Transverse colon (tissue), 4 donors: ENCODE measurements around the gene FLYWCH1. TPM values are rescaled to one million over a fixed set of nuclear protein-coding genes. Genes with fewer than 3 reads are reported as not detected.

Source experiments
- DNase-seq: peaks from one replicate; pipeline ENCODE4 v3.0.0-alpha.2; 2019
- H3K27ac ChIP-seq, 4 donors: fragments of 200-600 bp; sonication (generic); 2 replicates each; pipeline ENCODE4 v1.5.1; 2016 to 2018; ENCODE audit warnings: inconsistent platforms in 4 of 4
- H3K27me3 ChIP-seq: fragments of 200-600 bp; sonication (generic); 2 replicates; pipeline ENCODE4 v1.5.1; 2017; ENCODE audit warnings: inconsistent platforms
- H3K36me3 ChIP-seq, 4 donors: fragments of 200-600 bp; sonication (generic); 2 replicates each; pipeline ENCODE4 v1.5.1; 2017 to 2019; ENCODE audit warnings: inconsistent platforms in 4 of 4
- H3K4me1 ChIP-seq, 4 donors: fragments of 200-600 bp; sonication (generic); 2 replicates each; pipeline ENCODE4 v1.5.1; 2017 to 2020; ENCODE audit warnings: inconsistent platforms in 4 of 4
- H3K4me3 ChIP-seq, 4 donors: fragments of 200-600 bp; sonication (generic); 1 replicate in 1 of 4; 2 replicates in 3 of 4; pipeline versions ENCODE4 v1.5.1 to v1.6.1; 2017 to 2019; ENCODE audit warnings: inconsistent platforms in 4 of 4
- H3K9me3 ChIP-seq, 2 donors: fragments of 200-600 bp; sonication (generic); 2 replicates each; pipeline ENCODE4 v1.5.1; 2017 to 2019; ENCODE audit warnings: inconsistent platforms in 2 of 2
- CTCF ChIP-seq, 5 experiments: fragments of 200-600 bp in 3 of 5; fragments of 450-650 bp in 2 of 5; sonication (generic) in 3 of 5; IDR thresholded peaks; 1 replicate in 2 of 5; 2 replicates in 3 of 5; pipeline ENCODE4 v1.5.1; 2016 to 2017; ENCODE audit warnings: antibody characterized with exemption in 5 of 5, inconsistent platforms in 3 of 5, mild to moderate bottlenecking in 2 of 5, moderate library complexity in 1 of 5
- EP300 ChIP-seq: sonication (generic); formaldehyde crosslinking; IDR thresholded peaks from one replicate; pipeline ENCODE4 v1.6.1; 2017; ENCODE audit warnings: antibody characterized with exemption, low read depth
- POLR2A ChIP-seq: fragments of 450-650 bp; IDR thresholded peaks from one replicate; pipeline ENCODE4 v1.6.1; 2016; ENCODE audit warnings: antibody characterized with exemption, mild to moderate bottlenecking, moderate library complexity
- POLR2AphosphoS5 ChIP-seq, 3 donors: sonication (generic); formaldehyde crosslinking; IDR thresholded peaks; one replicate each; pipeline ENCODE4 v1.6.1; 2016; ENCODE audit warnings: antibody characterized with exemption in 3 of 3
- WGBS, 2 donors: methylation state at CpG; one replicate each; pipeline ENCODE4 v1.1.5; 2018; ENCODE audit warnings: low coverage in 1 of 2; 5-methylcytosine and 5-hydroxymethylcytosine counted together
- in situ Hi-C, 4 donors: fragments of 200-750 bp; cut with MboI; loops; one replicate each; pipeline versions ENCODE4 v1.15.0 to v1.15.1; 2017; ENCODE audit warnings: low sequenced_read_pairs in 3 of 4, low pct_ligation_motif_present in 1 of 4, low pct_unique_long_range_greater_than_20kb in 1 of 4
- intact Hi-C: fragments of 100-400 bp; cut with DNase I; formaldehyde crosslinking; loops from one replicate; pipeline ENCODE4 v1.15.1; 2023; ENCODE audit warnings: low total_unique reads
- total RNA-seq, 4 donors: library from RNA; depleted of rRNA; stranded (reverse); fragments of >200 nt; gene quantifications; one replicate each; pipeline ENCODE4 v1.1.0, GENCODE V29; 2016

Gene FLYWCH1
- total RNA-seq, 4 donors from 2014 or later, result 29.1 to 59.1 (median 34.6) TPM

DNA sequence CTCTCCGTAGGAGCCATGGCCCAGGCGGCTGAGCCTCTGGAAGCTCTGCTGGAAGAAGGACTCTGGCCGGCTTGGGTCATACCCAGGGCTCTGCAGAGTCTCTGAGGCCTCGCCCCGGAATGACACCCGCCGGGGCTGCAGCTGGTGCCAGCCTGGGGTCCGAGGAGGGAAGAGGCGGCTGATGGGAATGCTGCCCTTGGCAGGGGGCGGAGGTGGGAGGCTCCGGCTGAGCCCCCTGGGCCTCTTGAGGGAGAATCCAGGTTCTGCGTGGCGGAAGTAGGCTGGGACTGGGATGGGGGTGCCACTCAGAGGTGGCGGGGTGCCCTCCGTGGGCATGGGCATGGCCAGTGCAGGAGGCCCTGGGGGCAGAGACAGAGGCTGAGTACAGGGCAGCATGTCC lies 64.9 kb downstream of the FLYWCH1 start:
- H3K27me3 ChIP-seq, result peaks cover 8% of the 10 kb centered on the region
- H3K4me1 ChIP-seq, result peaks cover 4 to 26% (median 20%) of the 10 kb centered on the region in 4 donors
- in situ Hi-C loops (no loop called here), intact Hi-C loops (no loop called here)
- WGBS, 2 donors, result 78% methylated on average over 15 of the region's 15 CpGs; no CpG with 5 or more reads in 1 of the 2 donors
- no peaks in the 10 kb centered on the region for H3K9me3 ChIP-seq
- no peak overlapping the region for H3K4me3 ChIP-seq
- no peak for DNase-seq
- no peak for TF ChIP-seq POLR2AphosphoS5 (IDR thresholded peaks at IDR 0.05)
- TF ChIP-seq POLR2A, result no peak
- no peaks in the 10 kb centered on the region for H3K36me3 ChIP-seq
- H3K27ac ChIP-seq, result no peak overlapping the region

DNA sequence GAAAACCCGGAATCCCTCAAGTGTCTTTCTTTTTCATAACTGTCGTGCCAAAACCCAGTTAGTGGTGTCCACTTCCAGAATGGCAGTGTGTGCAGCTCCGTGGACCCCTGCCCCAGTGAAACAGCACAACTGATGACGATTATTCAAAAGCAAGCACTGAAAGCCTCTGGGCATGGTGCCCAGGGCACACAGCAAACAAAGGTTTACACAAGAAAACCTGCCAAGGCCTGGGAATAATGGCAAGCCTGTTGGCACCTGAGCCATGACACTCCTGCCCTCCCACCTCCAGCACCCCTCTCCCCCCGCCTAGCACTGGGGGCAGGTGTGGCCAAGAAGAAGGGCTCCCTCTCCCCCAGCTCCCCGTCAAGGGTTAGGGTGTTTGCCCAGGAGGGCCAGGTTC lies 65.7 kb downstream of the FLYWCH1 start:
- H3K4me1 ChIP-seq, result peaks cover 4 to 26% (median 20%) of the 10 kb centered on the region in 4 donors
- no peaks in the 10 kb centered on the region for H3K9me3 ChIP-seq
- TF ChIP-seq EP300, result no peak
- no peak for TF ChIP-seq POLR2AphosphoS5 (IDR thresholded peaks at IDR 0.05)
- no peak for TF ChIP-seq CTCF (IDR thresholded peaks at IDR 0.05)
- no peak for TF ChIP-seq POLR2A
- H3K27me3 ChIP-seq, result peaks cover 8% of the 10 kb centered on the region
- intact Hi-C loops (no loop called here), in situ Hi-C loops (no loop called here)
- DNase-seq, result peak; percentile 52
- no peak overlapping the region for H3K27ac ChIP-seq
- H3K4me3 ChIP-seq, result no peak overlapping the region
- WGBS, 2 donors, result 46% methylated on average over 6 of the region's 6 CpGs; no CpG with 5 or more reads in 1 of the 2 donors
- no peaks in the 10 kb centered on the region for H3K36me3 ChIP-seq

DNA sequence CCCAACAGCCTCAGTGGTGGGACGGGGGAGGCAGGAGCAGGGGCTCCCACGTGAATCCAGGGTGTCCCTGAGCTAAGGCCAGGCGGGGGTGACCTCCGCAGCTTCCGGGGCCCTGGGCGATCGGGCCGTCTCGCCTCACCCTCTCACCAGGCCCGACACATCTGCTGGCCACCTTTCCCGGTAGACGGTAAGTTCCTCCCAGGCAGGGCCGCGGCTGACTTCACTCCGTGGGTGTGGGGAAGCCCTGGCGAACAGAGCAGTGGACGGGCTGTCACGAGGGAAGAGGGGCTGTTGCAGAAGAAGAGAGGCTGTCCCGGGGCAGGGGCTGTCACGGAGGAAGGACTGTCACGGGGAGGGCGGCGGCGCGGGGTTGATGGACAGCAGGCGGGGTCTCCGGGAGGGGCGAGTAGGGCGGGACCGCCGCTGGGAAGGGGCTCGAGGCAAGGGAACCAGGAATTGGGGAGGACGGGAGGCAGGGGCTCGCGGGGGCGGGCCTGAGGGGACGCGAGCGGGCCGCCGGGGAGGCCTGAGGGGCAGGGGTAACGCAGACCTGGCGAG lies 68.0 kb downstream of the FLYWCH1 start:
- TF ChIP-seq EP300 (no peak), CTCF (IDR thresholded peaks at IDR 0.05) (no peak), POLR2A (no peak), POLR2AphosphoS5 (IDR thresholded peaks at IDR 0.05) (no peak)
- H3K9me3 ChIP-seq, result no peaks in the 10 kb centered on the region
- DNase-seq, result no peak
- intact Hi-C loops, result loop anchor here (5.0 kb wide), 1 partner anchor 712 kb away; the partner anchor contains the start of gene RNPS1
- peak overlapping the region in 3 of 4 donors; percentile 87 to 95 (median 90) for H3K27ac ChIP-seq
- H3K4me3 ChIP-seq, result peak overlapping the region; percentile 29 to 75 (median 68)
- WGBS, 2 donors, result 3% methylated on average over 30 of the region's 43 CpGs; no CpG with 5 or more reads in 1 of the 2 donors
- in situ Hi-C loops, result no loop called here
- no peaks in the 10 kb centered on the region for H3K36me3 ChIP-seq
- H3K27me3 ChIP-seq, result peaks cover 8% of the 10 kb centered on the region
- H3K4me1 ChIP-seq, result peaks cover 4 to 36% (median 26%) of the 10 kb centered on the region in 4 donors

GRCh38 chr16:2980227-2981176 lies 68.8 kb downstream of the FLYWCH1 start, which contains the start of gene PKMYT1:
Gene PKMYT1 (minus strand): TSS chr16:2980446. CDS start chr16:2979657, 789 bp downstream.
- 12% methylated on average over 42 of the region's 91 CpGs; no CpG with 5 or more reads in 1 of the 2 donors for WGBS, 2 donors
- peaks cover 8% of the 10 kb centered on the region for H3K27me3 ChIP-seq
- no peaks in the 10 kb centered on the region for H3K36me3 ChIP-seq
- peaks cover 4 to 36% (median 26%) of the 10 kb centered on the region in 4 donors for H3K4me1 ChIP-seq
- H3K4me3 ChIP-seq, result peak within 1 kb of the TSS; percentile 62 to 75 (median 73)
- intact Hi-C loops (loop anchor here (5.0 kb wide), 1 partner anchor 713 kb away; the partner anchor contains the start of gene RNPS1), in situ Hi-C loops (no loop called here)
- no peaks in the 10 kb centered on the region for H3K9me3 ChIP-seq
- TF ChIP-seq CTCF (IDR thresholded peaks at IDR 0.05), result no peak
- no peak for TF ChIP-seq EP300
- TF ChIP-seq POLR2A, result peak; percentile 97
- peak; percentile 92 to 99 (median 98) for TF ChIP-seq POLR2AphosphoS5 (IDR thresholded peaks at IDR 0.05)
- peak; percentile 94 for DNase-seq
- peak within 1 kb of the TSS; percentile 87 to 95 (median 90) for H3K27ac ChIP-seq
